22Rv1 (cell line): Measurements from ENCODE around the gene MAN1B1.

ENCODE experiments used
- ZFX ChIP-seq: fragments of 450-650 bp; IDR thresholded peaks from 2 replicates; pipeline ENCODE4 v1.6.1; 2017; ENCODE audit warnings: antibody characterized with exemption, borderline replicate concordance
- TF ChIP-seq, protein P1 (sequence below): fragments of 450-650 bp; IDR thresholded peaks from 2 replicates; pipeline ENCODE4 v1.5.1; 2017; ENCODE audit warnings: mild to moderate bottlenecking

DNA sequence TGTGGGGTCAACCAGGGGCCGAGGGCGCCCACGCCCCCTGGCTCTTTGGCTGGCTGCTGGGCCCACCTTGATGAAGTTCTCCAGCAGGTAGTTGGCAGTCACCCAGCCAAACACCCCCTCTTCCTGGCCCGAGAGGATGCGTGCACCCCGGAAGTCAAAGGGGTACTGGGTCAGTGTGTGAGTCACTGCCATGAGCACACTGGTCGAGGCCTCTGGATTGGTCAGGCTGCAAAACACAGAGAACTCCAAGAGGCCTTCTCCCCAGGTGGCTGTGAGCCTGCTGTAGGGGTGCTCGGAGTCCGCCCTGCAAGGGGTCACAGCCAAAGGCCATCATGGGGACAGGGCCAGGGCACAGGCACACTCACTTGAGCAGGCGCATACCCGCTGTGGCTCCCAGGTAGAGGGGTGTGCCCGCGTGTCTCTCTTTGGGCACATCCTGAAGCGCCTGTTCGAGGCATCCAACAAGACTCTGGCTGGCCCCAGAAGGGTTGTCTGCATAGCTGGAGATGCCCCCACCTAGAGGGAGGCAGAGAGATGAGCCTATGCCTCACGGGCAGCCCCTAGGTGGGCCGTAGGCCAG is 35.5 kb upstream of the MAN1B1 start:
- TF ChIP-seq, protein P1, sequence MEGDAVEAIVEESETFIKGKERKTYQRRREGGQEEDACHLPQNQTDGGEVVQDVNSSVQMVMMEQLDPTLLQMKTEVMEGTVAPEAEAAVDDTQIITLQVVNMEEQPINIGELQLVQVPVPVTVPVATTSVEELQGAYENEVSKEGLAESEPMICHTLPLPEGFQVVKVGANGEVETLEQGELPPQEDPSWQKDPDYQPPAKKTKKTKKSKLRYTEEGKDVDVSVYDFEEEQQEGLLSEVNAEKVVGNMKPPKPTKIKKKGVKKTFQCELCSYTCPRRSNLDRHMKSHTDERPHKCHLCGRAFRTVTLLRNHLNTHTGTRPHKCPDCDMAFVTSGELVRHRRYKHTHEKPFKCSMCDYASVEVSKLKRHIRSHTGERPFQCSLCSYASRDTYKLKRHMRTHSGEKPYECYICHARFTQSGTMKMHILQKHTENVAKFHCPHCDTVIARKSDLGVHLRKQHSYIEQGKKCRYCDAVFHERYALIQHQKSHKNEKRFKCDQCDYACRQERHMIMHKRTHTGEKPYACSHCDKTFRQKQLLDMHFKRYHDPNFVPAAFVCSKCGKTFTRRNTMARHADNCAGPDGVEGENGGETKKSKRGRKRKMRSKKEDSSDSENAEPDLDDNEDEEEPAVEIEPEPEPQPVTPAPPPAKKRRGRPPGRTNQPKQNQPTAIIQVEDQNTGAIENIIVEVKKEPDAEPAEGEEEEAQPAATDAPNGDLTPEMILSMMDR: no peak
- no peak for TF ChIP-seq ZFX
